ENCODE measurements around the gene CCDC201. TPM values are rescaled to one million over a fixed set of nuclear protein-coding genes. Genes with fewer than 3 reads are reported as not detected.

The CCDC201 gene
- polyA plus RNA-seq, 3 donors, result not detected

- H3K4me3 Mint-ChIP-seq, result peak overlapping the region in 1 of 2 donors; percentile 83
- no peaks in the 10 kb centered on the region for H3K79me2 ChIP-seq (ENCODE audit: insufficient read depth, low read length)
- TF ChIP-seq, protein P1, sequence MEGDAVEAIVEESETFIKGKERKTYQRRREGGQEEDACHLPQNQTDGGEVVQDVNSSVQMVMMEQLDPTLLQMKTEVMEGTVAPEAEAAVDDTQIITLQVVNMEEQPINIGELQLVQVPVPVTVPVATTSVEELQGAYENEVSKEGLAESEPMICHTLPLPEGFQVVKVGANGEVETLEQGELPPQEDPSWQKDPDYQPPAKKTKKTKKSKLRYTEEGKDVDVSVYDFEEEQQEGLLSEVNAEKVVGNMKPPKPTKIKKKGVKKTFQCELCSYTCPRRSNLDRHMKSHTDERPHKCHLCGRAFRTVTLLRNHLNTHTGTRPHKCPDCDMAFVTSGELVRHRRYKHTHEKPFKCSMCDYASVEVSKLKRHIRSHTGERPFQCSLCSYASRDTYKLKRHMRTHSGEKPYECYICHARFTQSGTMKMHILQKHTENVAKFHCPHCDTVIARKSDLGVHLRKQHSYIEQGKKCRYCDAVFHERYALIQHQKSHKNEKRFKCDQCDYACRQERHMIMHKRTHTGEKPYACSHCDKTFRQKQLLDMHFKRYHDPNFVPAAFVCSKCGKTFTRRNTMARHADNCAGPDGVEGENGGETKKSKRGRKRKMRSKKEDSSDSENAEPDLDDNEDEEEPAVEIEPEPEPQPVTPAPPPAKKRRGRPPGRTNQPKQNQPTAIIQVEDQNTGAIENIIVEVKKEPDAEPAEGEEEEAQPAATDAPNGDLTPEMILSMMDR (IDR thresholded peaks at IDR 0.05), result no peak
- H3K9ac ChIP-seq (ENCODE audit: insufficient read depth, low read length, poor library complexity, severe bottlenecking), result no peak overlapping the region
- peaks cover 0 to 18% of the 10 kb centered on the region in 2 donors for H3K9me3 ChIP-seq (replicated peaks in 1 of 2; ENCODE audit: control insufficient read depth in 1 of 2, insufficient read depth in 1 of 2, low read length in 2 of 2)
- peaks cover 55 to 65% of the 10 kb centered on the region in 2 donors for H3K27me3 ChIP-seq (ENCODE audit: control insufficient read depth in 2 of 2, insufficient read depth in 2 of 2, low read length in 2 of 2)
- peaks cover 53 to 77% (median 64%) of the 10 kb centered on the region in 3 donors for H3K27me3 Mint-ChIP-seq (ENCODE audit: low read depth in 3 of 3)
- no peak overlapping the region for H3K4me3 ChIP-seq (replicated peaks in 1 of 3; ENCODE audit: low read depth in 2 of 3, low read length in 3 of 3)
- H3K36me3 Mint-ChIP-seq, result no peaks in the 10 kb centered on the region
- H3K9me3 Mint-ChIP-seq, result peaks cover 0 to 9% (median 0%) of the 10 kb centered on the region in 7 donors
- no peaks in the 10 kb centered on the region for H3K36me3 ChIP-seq (replicated peaks in 1 of 2; ENCODE audit: control insufficient read depth in 1 of 2, insufficient read depth in 2 of 2, low read length in 2 of 2)
- peak overlapping the region in 1 of 7 donors; percentile 16 for H3K27ac Mint-ChIP-seq
- no peak overlapping the region for H3K27ac ChIP-seq (ENCODE audit: low read depth in 1 of 2, low read length in 2 of 2)
- WGBS (ENCODE audit: insufficient coverage), result 12% methylated on average over 13 of the region's 19 CpGs
- intact Hi-C loops (cut with micrococcal nuclease), result loop anchor here (2.0 to 5.0 kb wide), 3 partner anchors 1257 to 1332 kb away; no protein-coding TSS in a partner anchor
- no peaks in the 10 kb centered on the region for H4K20me1 ChIP-seq (ENCODE audit: insufficient read depth, low read length)
- no peak overlapping the region for H3K4me2 ChIP-seq (replicated peaks; ENCODE audit: extremely low read depth, low read length, poor library complexity, severe bottlenecking)
- peaks cover 4% of the 10 kb centered on the region for H3K4me1 Mint-ChIP-seq
- DNase-seq, result no peak
- H2AFZ ChIP-seq (ENCODE audit: insufficient read depth, low read depth, low read length, poor library complexity, severe bottlenecking), result no peak overlapping the region
- H3K4me1 ChIP-seq (ENCODE audit: control insufficient read depth in 1 of 2, insufficient read depth in 2 of 2, low read length in 2 of 2), result no peaks in the 10 kb centered on the region
Measured at GRCh38 chr7:45919993-45920459, 47.1 kb upstream of the CCDC201 start.

DNA sequence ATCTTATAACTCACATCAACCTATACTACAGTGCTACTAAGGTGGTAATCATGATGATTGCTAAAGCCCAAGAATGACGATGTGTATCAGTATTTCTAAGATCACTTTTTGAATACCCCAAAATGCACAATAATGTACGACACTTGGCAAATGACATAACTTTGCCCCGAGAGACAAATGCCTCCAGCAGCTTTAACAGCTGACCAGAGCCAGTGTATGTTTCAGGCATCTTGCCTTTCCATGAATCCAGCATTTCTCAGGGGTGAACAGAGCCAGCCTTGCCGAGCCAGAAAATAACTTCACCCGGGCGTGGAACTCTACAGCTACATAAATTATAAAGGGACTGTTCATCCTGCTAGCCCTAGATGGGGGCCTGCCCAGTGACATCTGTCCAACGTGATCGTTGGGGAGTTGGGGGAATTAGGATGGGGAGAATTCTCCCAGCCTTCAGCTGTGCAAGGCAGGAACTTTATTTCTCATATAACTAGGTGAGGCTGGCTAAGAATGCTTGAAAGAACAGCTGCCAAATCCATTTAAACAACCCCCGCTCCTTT lies 46.4 kb upstream of the CCDC201 start:
- H3K9ac ChIP-seq (ENCODE audit: insufficient read depth, low read length, poor library complexity, severe bottlenecking), result no peak overlapping the region
- Mint-ChIP-seq H3K4me1 (peaks cover 4% of the 10 kb centered on the region), H3K27me3 (ENCODE audit: low read depth in 3 of 3) (peaks cover 48 to 72% (median 65%) of the 10 kb centered on the region in 3 donors), H3K36me3 (no peaks in the 10 kb centered on the region), H3K4me3 (peak overlapping the region in 1 of 2 donors; percentile 83), H3K27ac (no peak overlapping the region), H3K9me3 (peaks cover 0 to 9% (median 0%) of the 10 kb centered on the region in 7 donors)
- no peaks in the 10 kb centered on the region for H3K4me1 ChIP-seq (ENCODE audit: control insufficient read depth in 1 of 2, insufficient read depth in 2 of 2, low read length in 2 of 2)
- intact Hi-C loops (cut with micrococcal nuclease), result loop anchor here (2.0 to 5.0 kb wide), 3 partner anchors 1258 to 1333 kb away; no protein-coding TSS in a partner anchor
- no peak overlapping the region for H3K4me2 ChIP-seq (replicated peaks; ENCODE audit: extremely low read depth, low read length, poor library complexity, severe bottlenecking)
- H4K20me1 ChIP-seq (ENCODE audit: insufficient read depth, low read length), result no peaks in the 10 kb centered on the region
- no peak overlapping the region for H3K27ac ChIP-seq (ENCODE audit: low read depth in 1 of 2, low read length in 2 of 2)
- no peaks in the 10 kb centered on the region for H3K36me3 ChIP-seq (replicated peaks in 1 of 2; ENCODE audit: control insufficient read depth in 1 of 2, insufficient read depth in 2 of 2, low read length in 2 of 2)
- TF ChIP-seq, protein P1 (IDR thresholded peaks at IDR 0.05), result no peak
- WGBS (ENCODE audit: insufficient coverage), result 81% methylated on average over 5 of the region's 9 CpGs
- no peak overlapping the region for H3K4me3 ChIP-seq (replicated peaks in 1 of 3; ENCODE audit: low read depth in 2 of 3, low read length in 3 of 3)
- no peak for DNase-seq
- H2AFZ ChIP-seq (ENCODE audit: insufficient read depth, low read depth, low read length, poor library complexity, severe bottlenecking), result no peak overlapping the region
- H3K79me2 ChIP-seq (ENCODE audit: insufficient read depth, low read length), result no peaks in the 10 kb centered on the region
- H3K9me3 ChIP-seq (replicated peaks in 1 of 2; ENCODE audit: control insufficient read depth in 1 of 2, insufficient read depth in 1 of 2, low read length in 2 of 2), result peaks cover 0 to 18% of the 10 kb centered on the region in 2 donors
- H3K27me3 ChIP-seq (ENCODE audit: control insufficient read depth in 2 of 2, insufficient read depth in 2 of 2, low read length in 2 of 2), result peaks cover 52 to 59% of the 10 kb centered on the region in 2 donors
